ENCODE results near the gene SLC22A31.
"Not testable (repeated sequence)": the region's sequence is repeated elsewhere in the genome, so short reads cannot be mapped to it uniquely, and the experiment has no call there.

SLC22A31 gene

DNA sequence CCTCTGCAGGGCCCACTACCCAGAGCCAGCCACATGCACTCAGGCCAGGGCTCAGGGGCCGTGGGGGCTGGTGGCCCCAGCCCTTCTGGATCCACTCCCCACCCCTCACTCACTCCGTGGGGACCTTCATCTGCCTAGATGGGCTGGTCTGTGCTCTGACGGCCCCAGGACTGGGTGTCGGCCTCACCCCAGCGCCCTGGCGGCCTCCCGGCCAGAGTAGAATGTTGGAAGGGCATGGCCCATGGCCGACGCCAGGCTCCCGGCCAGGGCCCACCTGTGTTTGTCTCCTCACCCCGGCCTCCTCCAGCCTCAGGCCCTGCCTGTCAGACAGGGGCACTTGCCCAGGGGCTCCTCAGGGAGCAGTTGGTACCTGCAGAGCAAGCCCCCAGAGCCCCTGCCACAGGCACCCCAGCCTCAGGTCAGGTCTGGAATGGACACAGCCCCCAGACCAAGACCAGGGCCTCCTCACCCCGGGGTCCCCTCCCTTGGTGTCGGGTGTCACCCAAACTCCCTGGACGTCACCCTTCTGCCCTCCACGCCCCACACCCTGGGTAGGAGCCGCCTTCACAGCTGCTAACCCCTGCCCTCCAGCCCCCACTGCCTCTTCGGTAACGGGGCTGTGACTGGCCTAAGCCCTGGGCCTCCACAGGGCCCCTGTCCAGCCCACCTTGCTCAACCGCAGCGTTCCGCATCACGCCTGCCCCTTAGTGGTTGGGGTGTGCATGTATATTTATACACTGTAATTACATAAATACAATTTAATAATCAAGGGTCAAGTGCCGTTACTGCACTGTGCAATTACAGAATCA lies 31.8 kb downstream of the SLC22A31 start:
- TF ChIP-seq, protein P1, sequence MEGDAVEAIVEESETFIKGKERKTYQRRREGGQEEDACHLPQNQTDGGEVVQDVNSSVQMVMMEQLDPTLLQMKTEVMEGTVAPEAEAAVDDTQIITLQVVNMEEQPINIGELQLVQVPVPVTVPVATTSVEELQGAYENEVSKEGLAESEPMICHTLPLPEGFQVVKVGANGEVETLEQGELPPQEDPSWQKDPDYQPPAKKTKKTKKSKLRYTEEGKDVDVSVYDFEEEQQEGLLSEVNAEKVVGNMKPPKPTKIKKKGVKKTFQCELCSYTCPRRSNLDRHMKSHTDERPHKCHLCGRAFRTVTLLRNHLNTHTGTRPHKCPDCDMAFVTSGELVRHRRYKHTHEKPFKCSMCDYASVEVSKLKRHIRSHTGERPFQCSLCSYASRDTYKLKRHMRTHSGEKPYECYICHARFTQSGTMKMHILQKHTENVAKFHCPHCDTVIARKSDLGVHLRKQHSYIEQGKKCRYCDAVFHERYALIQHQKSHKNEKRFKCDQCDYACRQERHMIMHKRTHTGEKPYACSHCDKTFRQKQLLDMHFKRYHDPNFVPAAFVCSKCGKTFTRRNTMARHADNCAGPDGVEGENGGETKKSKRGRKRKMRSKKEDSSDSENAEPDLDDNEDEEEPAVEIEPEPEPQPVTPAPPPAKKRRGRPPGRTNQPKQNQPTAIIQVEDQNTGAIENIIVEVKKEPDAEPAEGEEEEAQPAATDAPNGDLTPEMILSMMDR (IDR thresholded peaks at IDR 0.05; ENCODE audit: control insufficient read depth, insufficient read depth, low read depth, low read length, missing control alignments): no peak
- H3K4me3 ChIP-seq (ENCODE audit: control insufficient read depth, low read depth, low read length): no peak overlapping the region
- no peak for DNase-seq (ENCODE audit: low read depth)

DNA sequence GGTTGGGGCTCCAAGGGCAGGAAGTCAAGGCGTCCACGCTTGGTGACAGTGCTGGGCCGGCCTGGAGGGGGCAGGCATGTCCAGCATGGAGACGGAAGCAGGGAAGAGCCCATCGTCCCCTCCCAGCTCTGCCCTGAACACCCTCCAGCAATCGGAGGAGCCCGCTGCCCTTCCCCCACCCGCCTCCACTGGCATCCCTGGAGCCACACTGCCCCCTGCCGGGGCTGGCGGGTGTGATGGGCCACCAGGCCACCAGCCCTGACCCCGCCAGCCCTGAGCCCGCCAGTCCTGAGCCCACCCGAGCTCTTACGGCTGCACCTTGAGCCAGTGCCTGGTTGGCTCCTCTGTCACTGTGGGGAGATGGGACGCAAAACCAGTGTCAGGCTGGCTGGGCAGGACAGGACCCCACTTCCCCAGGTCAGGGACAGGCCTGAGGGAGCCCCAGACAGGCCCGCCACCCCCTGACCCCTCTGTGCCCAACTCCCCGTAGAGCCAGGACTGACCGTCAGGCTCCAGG lies 32.9 kb downstream of the SLC22A31 start:
- no peak overlapping the region for H3K4me3 ChIP-seq (ENCODE audit: control insufficient read depth, low read depth, low read length)
- peak; percentile 7 for DNase-seq (ENCODE audit: low read depth)
- TF ChIP-seq, protein P1 (IDR thresholded peaks at IDR 0.05; ENCODE audit: control insufficient read depth, insufficient read depth, low read depth, low read length, missing control alignments): peak; percentile 93

DNA sequence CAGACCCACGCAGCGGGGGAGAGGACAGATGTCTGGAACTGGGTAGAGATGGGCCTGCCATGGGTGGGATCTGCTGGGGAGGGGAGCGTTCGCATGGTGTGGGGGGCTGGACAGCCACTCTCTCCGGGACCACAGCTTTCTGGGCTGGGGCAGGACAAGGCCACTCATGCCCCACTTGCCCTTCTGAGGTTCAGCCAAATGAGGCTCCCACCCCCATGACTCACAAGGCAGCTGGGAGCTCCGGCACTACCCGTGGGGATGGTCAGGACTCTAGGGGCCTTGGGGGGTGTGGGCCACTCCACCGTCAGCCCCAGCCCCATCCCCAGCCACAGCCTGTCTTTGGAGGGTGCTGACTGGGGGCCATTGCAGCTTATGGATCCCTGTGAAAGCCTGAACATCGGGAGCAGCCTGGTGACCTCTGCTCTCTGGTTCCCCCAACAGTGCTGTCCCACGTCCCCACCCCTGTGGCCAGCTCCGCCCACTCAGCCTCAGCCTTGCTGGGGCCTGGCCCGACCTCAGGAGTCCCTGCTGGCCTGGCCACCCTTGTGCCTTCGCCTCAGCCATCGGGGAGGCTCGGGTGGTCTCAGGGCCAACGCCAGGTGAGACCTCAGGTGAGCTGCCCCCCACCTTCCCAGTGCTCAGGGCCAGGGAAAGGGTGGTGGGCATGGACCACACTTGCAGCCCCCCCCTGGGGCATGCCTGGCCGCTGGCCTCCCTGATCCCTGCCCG lies 33.5 kb downstream of the SLC22A31 start:
- no peak overlapping the region for H3K4me3 ChIP-seq (ENCODE audit: control insufficient read depth, low read depth, low read length)
- DNase-seq (ENCODE audit: low read depth): no peak
- TF ChIP-seq, protein P1 (IDR thresholded peaks at IDR 0.05; ENCODE audit: control insufficient read depth, insufficient read depth, low read depth, low read length, missing control alignments): no peak

DNA sequence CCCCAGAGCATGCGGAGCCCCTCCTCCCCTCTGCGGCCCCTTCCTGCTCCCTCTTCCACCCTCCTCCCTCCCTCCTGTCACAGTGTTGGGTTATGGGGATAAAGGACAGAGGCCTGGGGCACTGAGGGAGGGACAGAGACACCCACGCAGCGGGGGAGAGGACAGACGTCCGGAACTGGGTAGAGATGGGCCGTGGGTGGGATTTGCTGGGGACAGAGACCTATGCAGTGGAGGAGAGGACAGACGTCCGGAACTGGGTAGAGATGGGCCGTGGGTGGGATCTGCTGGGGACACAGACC lies 34.7 kb downstream of the SLC22A31 start:
- H3K4me3 ChIP-seq (ENCODE audit: control insufficient read depth, low read depth, low read length); DNase-seq (ENCODE audit: low read depth): not testable (repeated sequence)

DNA sequence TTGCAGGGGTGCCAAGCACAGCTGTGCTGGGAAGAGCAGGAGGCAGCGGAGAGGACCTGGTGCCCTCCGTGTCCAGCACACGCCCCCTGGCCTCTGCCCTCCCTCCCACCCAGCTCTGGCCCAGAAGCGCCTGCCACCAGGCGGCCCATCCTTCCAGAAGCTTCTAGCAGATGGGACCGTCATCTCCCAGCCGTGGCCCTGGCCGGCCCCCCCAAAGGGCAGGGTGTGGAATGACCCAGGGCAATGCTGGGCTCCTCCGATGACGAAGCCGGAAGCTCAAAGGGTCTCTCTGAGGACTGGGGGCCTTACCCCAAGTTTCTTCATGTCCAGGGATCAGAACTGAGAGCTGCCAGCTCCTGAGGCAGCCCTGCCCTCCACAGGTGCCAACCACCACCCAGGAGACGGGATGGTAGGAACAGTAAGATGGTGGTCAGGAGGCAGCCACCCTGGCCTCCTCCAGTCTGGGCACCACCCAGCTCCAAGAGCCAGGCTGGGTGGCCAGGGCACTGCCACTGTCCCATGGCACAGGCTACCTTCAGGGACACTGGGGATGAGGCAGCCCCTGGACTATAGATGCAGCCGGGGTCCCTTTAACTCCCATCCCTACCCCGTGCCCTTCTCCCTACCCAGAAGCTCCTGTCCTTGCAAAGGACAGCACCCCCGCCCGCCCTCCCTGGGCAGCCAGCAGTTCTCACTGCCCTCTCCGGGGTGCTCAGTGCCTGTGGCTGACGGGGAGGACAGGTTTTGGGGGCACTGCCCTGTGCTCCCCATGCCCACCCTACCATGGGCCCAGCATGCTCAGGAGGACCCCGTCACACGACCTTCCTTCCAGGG lies 35.3 kb downstream of the SLC22A31 start:
- TF ChIP-seq, protein P1 (IDR thresholded peaks at IDR 0.05; ENCODE audit: control insufficient read depth, insufficient read depth, low read depth, low read length, missing control alignments): no peak
- no peak overlapping the region for H3K4me3 ChIP-seq (ENCODE audit: control insufficient read depth, low read depth, low read length)
- DNase-seq (ENCODE audit: low read depth): no peak

DNA sequence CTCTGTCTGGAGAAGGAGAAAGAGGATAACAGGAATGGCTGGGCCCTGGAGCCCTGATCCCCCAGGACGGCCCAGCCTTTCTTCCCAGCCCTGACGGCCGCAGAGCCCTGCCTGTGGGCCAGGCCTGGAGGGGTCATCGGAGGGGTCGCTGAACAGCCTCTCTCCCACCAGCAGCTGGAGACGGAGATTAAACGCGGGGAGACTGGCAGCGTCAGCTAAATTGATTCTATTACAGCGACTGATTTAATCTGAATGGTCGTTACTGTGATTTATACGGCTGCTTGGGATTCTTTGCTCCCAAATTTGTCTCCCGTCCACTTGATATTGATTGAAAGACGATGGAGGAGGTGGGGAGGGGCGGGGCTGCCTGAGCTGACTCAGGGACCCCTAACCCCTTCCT lies 35.9 kb downstream of the SLC22A31 start:
- no peak overlapping the region for H3K4me3 ChIP-seq (ENCODE audit: control insufficient read depth, low read depth, low read length)
- TF ChIP-seq, protein P1 (IDR thresholded peaks at IDR 0.05; ENCODE audit: control insufficient read depth, insufficient read depth, low read depth, low read length, missing control alignments): no peak
- DNase-seq (ENCODE audit: low read depth): no peak

Data from AG09309 (cell line).